GM21423 (cell line): ENCODE measurements around the gene HNRNPF.
"Not testable (repeated sequence)": the region's sequence is repeated elsewhere in the genome, so short reads cannot be mapped to it uniquely, and the experiment has no call there.

Experiments used
- ATAC-seq: cut with Tn5 transposase; IDR thresholded peaks from one replicate; pipeline ENCODE4 v1.9.1; 2021; ENCODE audit warnings: mild to moderate bottlenecking, moderate library complexity; ENCODE audit not compliant: unreplicated experiment

The HNRNPF gene

DNA sequence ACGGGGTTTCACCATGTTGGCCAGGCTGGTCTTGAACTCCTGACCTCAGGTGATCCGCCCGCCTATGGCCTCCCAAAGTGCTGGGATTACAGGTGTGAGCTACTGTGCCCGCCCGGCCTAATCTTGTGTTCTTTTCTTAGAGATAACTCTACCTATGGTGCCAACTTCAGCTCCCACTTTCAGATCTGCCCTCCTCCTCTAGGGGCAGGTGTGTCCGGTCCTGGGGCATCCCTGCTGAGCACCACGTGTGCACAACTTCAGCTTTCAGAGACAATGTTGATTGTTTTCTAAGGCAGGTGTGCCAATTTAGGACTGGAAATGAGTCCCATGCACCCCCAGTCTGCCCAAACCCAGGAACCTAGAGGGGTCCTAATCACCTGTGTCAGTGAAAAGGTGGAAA lies 56.0 kb downstream of the HNRNPF start:
- no peak for ATAC-seq

DNA sequence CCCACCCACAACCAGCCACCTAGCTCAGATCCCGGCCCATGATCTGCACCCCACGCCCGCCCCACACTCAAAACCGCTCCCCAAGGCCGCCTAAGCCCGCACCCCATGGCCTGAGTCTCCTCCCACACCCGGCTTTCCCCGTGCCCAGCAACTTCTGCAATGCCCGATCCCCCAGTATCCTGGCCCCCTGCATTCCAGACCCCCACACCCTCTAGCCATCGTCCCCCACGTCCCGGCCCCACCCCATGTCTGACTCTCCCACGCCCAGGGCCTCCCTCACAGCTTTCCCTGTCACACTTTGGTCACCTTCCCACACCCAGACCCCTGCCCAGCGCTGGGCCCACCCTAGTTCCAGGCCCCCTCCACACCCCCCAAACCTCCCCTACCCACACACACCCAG lies 57.7 kb downstream of the HNRNPF start:
- ATAC-seq = no peak

DNA sequence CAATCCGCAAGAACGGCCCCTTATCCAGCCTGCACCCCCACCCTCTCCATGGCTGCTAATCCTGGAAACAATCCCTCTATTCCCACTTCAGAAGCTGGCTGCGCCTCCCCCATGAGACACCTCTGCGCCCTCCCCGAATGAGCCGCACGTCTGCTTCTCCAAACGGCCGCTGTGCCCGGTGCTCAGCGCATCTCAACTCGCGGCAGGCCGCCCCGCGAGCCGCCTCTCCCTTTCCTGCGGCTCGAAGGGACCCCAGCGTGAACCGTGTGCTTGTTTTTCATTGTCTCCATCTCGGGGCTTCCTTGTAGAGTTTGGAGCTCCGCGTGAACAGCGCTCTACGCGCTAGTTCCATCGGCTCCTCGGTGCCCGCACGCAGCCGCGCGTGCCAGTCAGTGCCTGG lies 58.3 kb downstream of the HNRNPF start:
- no peak for ATAC-seq

DNA sequence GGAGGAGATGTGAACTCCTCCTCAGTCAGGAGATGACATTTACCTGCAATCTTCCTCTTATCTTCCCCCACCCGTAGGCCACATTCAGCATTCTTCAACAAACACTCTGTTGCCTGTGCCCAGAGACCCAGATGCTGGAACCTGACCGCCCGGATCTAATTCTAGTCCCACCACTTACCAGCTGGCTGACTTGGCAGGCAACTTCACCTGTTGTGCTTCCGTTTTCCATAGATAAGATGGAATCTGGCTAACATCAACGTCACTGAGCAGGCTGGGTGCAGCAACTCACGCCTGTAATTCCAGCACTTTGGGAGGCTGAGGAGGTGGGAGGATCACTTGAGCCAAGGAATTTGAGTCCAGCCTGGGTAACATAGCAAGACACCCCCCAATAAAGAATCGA lies 58.8 kb downstream of the HNRNPF start:
- no peak for ATAC-seq

DNA sequence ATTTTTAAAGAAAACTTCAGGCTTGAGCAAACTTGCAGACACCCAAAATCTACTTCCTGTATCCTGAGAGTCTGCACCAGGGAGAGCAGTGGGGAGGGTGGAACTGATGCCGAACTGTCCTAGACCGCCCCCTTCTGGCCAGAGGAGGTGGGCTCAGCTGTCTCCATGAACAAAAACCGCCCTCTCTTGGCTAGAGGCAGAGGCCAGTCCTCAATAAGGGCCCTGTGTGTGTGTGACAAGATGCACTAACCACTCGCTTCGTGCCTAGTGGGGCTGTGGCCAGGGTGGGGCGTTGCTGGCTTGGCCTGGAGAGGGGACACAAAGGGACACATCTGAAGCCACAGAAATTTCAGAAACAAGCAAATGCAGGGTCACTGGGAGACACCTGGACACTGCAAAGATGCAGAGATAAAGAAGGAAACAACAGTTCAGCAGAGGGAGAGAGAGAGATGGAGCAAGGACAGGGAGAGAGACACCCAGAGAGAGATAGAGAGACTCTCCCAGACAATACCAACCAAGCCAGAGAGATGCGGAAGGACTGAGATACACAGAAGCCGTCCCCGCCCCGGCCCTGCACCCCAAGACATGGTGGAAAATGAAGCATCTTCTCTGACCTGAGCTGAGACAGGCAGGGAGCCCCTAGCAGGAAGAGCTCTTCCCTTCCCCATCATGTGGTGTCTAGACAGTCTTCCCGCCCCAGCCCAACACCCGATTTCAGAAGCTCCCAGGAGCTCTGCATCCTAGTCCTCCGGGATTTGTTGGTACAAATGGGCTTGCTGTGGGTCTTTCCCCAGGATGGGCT lies 60.3 kb downstream of the HNRNPF start:
- ATAC-seq = peak; percentile 100

DNA sequence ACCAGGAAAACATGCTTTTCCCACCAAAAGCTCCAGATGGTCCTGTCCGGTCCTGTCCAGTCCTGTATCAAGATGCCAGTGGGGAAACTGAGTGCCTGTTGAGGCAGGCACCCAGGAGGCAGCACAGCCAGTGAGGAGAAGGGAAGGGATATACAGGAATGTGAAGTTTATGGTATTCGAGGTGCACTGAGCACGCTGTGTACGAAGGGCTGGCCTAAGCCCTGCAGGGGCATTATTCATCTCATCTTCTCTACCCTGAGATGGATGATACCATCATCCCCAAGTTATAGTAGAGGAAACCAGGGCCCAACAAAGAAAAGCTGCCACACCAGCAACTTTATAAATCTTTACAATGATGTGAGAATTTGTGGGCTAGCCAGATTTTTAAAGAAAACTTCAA lies 61.0 kb downstream of the HNRNPF start:
- ATAC-seq = no peak

DNA sequence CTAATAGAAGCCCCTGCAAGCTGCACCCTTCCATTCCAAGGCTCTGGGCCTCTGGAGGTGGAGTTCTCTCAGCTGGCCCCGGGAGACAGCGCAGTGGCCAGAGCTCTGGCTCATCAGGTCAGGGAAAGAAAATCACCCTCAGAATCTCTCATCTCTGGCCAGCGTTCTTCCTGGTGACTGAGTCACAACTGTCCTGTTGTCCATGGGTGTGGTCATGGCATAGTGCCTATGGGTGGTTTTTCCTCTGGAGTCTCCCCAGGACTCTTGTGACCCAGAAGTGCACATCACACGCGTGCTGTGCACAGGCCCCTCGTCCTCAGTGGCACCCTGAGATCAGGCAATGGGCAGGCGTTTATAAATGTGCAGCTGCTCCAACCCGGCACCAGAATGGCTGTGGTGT lies 64.9 kb downstream of the HNRNPF start:
- no peak for ATAC-seq

DNA sequence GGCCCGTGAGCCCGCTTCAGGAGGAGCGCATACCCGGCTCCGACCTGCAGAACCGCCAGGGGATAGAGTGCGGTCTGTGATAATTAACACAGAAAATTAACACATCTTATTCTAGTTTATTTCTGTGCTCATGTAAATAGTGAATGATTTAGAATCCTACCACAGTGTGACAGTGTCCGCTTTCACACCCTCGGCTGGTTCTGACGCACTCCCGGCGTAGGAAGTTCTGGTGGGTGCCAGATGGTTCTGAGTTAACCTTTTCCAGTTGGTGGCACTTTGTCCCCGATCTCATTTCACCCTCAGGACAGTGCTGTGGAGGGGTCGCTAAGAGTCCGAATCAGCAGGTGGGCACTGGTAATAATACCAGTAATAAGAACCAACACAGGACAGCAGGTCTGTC lies 65.9 kb downstream of the HNRNPF start:
- ATAC-seq = no peak

DNA sequence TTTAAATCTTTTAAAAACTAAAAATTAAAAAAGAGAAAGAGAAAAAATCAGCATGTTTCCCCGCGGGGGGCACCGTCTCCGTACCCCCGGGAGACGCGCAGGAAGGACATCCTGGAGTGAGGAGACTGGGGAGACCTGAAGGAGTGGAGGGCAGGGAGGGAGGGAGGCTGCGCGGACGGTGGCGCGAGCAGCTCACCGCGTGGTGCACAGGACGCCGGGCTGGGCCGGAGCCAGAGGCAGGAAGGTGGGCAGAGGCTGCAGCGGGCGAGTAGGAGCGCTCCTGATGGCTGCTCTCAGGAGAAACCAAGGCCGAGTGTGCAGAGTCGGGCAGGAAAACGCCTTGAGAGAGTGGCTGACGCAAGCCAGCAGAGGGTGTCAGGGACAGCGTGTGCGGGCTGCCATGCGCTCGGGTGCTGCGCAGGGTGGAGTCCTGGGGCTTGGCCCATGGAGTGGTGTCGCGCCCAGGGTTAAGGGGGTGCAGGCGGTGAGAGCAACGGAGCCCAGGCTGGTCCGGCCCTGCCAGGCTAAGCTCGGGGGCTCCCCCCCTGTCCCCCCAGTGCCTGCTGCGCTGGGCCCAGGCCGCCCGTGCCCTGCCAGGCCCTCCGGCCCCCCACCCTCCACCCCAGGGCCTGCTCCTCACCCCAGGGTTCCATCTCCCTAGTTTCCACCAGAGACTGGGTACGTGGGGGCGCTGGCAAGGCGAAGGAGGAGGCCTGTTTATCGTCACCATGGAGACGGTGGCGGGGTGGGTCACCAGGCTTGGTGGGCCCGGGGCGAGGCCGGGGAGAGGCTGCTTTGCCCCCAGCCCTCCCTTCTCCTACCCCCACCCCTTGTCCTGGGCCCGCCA lies 66.5 kb downstream of the HNRNPF start:
- ATAC-seq = no peak

DNA sequence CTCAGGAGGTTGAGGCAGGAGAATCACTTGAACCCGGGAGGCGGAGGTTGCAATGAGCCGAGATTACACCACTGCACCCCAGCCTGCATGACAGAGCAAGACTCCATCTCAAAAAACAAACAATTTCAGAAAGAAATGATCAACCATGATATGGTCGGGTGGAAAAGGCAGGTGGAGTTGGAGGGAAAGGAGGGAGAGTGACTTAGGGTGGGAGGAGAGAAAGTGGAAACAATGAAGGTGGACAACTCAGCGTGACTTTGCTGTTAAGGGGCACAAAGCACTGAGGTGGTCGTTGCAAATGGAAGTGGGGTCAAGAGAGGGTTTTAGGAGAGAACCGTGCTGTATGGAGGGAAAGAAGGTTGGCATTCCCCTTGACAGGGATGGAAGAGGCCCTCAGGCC lies 67.5 kb downstream of the HNRNPF start:
- ATAC-seq = no peak

DNA sequence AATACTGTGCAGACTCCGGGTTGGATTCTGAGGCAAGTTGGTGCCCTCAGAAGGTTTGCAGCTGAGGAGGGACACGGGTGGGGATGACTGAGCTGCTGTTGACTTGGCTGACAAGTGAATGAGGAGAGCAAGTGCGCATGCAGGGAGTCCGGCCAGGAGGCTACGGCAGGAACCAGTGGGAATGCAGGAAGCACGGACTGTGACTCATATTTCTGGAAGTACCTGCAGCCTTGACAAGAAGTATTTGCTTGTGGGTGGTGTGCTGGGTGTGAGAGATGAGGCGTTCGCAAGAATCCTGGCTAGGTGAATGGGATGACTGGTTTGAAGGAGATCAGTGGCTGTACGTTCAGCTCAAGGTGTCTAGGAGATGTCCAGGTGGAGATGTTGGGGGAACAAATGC lies 68.4 kb downstream of the HNRNPF start:
- no peak for ATAC-seq

DNA sequence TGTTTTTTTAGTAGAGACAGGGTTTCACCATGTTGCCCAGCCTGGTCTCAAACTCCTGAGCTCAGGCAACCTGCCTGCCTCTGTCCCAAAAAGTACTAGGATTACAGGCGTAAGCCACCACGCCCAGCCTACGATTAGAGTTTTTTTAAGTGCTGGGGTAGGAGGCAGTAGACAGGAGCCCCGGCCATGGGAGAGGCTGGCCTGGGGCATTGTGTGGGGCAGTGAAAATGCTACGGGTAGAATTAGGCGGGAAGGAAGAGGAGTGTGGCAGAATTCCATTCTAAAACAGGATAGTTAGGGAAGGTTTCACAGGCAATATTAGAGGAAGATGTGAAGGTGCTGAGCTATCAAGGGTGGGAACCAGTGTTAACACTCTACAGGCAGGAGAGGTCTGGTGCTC lies 68.9 kb downstream of the HNRNPF start:
- no peak for ATAC-seq

DNA sequence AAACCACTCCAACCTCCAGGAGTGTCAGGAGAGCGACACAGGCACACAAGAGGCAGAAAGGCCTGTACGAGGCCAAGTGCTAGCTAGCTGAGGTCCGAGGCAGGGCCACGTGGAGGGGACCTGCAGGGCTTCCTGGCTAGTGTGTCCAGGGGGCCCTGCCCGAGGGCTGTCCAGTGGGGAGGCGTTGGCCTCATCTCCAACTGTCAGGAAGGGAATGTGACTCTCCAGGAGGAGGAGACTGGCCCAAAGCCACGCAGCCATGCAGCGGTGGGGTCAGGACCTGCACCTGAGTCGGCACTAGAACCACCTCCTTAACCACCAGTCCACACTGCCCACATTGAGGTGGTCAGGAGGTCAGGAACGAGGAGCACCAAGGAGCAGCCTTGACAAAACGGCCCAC lies 69.8 kb downstream of the HNRNPF start:
- ATAC-seq = no peak

DNA sequence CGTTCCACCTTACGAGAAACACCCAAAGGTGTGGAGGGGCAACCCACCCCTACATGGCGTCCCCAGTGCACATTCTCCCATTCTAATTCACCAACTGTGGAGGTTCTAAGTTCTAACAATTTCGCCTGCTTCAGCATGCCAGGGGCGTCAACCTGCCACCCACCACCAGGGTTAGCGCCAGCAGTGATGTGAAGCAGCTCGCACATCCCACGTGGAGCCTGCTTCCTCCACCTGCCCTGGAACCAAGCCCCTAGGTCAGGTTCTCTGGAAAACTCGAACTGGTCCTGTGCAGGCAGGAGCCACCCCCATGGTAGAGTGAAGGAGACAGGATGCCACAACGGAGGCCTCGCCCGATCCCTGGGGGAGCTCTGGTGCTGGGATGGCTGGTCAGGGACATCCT lies 70.9 kb downstream of the HNRNPF start:
- ATAC-seq = no peak

DNA sequence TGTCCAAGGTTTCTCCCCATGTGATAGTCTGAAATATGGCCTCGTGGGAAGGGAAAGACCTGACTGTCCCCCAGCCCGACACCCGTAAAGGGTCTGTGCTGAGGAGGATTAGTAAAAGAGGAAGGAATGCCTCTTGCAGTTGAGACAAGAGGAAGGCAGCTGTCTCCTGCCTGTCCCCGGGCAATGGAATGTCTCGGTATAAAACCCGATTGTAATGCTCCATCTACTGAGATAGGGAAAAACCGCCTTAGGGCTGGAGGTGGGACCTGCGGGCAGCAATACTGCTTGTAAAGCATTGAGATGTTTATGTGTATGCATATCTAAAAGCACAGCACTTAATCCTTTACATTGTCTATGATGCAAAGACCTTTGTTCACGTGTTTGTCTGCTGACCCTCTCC lies 71.5 kb downstream of the HNRNPF start:
- ATAC-seq = not testable (repeated sequence)

DNA sequence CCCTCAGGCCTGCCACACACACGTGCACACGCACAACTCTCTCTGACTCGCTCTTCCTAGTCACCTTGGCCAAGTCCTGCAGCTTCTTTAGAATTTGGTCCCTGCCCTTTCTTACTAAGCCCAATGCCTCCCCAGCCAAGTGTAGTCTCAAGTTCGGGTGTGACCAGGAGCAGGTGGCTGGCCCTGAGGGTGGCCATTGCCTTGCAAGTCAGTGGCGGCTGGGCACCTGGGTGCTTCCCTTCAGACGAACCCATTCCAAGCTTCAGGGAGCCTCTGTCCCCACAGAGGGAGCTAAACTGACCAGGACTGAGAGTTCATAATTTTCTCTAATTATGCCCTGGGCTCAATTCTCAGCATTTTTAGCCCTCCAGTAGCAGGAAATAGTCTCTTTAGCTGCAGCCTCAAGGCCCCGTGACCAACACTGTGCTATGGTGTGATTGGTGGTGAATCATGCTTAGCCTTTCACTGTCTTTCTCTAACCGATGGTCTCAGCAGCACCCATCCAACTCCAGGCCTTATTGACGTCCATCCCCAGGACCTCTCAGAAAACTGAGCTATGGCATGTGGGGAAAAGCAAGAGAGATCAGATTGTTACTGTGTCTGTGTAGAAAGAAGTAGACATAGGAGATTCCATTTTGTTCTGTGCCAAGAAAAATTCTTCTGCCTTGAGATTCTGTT lies 72.2 kb downstream of the HNRNPF start:
- ATAC-seq = no peak

DNA sequence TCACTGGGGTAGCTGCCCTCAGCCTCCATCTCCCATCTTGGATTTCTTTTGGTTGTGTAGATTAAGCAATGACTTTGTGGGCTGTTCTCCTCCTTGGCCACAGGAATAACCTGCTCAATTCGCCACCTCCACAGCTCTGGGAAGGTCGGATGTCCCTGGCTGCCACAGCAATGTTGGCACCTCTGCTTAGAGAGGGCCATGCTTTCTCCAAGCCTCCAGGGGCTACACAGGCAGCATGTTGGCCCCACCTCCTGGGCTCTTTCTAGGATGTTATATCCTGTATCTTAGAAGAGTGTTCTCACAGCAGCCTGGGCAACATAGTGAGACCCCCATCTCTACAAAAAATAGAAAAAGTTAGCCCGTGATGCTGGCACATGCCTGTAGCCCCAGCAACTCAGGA lies 72.9 kb downstream of the HNRNPF start:
- ATAC-seq = no peak
